H1 (cell line): Measurements from ENCODE around the gene PRRX2.

Source experiments
- BCL11A ChIP-seq, 2 experiments: IDR thresholded peaks; one replicate each; pipeline ENCODE4 v1.6.1; 2011; ENCODE audit warnings: low read depth in 2 of 2, low read length in 2 of 2, mild to moderate bottlenecking in 2 of 2
- EZH2 ChIP-seq: fragments of 200-600 bp; sonication (generic); IDR thresholded peaks from 2 replicates; pipeline ENCODE4 v1.7.1; 2012; ENCODE audit warnings: low read depth, mild to moderate bottlenecking, moderate library complexity, low read length, inconsistent platforms; ENCODE audit not compliant: severe bottlenecking
- FOSL1 ChIP-seq: IDR thresholded peaks from 2 replicates; pipeline ENCODE4 v1.6.1; 2011; ENCODE audit warnings: mild to moderate bottlenecking, low read depth, low read length, moderate library complexity; ENCODE audit not compliant: insufficient read depth
- GTF2F1 ChIP-seq: IDR thresholded peaks from 2 replicates; pipeline ENCODE4 v1.6.1; 2012; ENCODE audit warnings: low read depth, low read length, improper control_type of control experiment, borderline replicate concordance
- POLR2A ChIP-seq, 2 experiments: IDR thresholded peaks; 1 replicate in 1 of 2; 2 replicates in 1 of 2; pipeline ENCODE4 v1.6.1; 2011; ENCODE audit warnings: low read depth in 2 of 2, low read length in 2 of 2, mild to moderate bottlenecking in 2 of 2; ENCODE audit errors: control extremely low read depth in 1 of 2
- TAF1 ChIP-seq: IDR thresholded peaks from 2 replicates; pipeline ENCODE4 v1.6.1; 2011; ENCODE audit warnings: mild to moderate bottlenecking, low read depth, low read length
- TF ChIP-seq, protein P1 (sequence below): IDR thresholded peaks from 2 replicates; pipeline ENCODE4 v1.6.1; 2012; ENCODE audit warnings: inconsistent platforms
- TF ChIP-seq, protein P2 (sequence below): IDR thresholded peaks from 2 replicates; pipeline ENCODE4 v1.6.1; 2012; ENCODE audit warnings: low read length, inconsistent platforms
- TF ChIP-seq, protein P3 (sequence below): fragments of 300-600 bp; sonication (generic); IDR thresholded peaks from 2 replicates; pipeline ENCODE4 v1.7.1; 2012; ENCODE audit warnings: low read length, moderate library complexity, mild to moderate bottlenecking, inconsistent platforms; ENCODE audit not compliant: insufficient replicate concordance

DNA sequence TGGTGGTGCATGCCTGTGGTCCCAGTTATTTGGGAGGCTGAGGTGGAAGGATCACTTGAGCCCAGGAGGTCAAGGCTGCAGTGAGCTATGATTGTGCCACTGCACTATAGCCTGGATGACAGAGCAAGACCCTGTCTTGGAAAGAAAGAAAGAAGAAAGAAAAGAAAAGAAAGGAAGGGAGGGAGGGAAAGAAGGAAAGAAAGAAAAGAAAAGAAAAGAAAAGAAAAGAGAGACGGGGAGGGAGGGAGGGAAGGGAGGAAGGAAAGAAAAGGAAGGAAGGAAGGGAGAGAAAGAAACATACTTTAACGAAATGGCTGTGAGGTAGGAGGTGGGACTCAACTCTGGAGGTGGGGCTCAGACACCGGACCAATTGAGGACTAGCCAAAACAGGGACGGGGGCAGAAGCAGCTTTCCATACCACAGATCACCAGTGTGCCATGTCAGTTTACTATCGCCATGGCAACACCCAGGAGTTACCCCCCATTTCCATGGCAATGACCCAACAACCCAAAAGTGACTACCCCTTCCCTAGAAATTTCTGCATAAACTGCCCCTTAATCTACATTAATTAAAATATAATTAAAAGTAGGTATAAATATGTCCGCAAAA lies 66.1 kb downstream of the PRRX2 start:
- TF ChIP-seq BCL11A (IDR thresholded peaks at IDR 0.05; ENCODE audit: low read depth in 2 of 2, low read length in 2 of 2) (no peak), FOSL1 (no peak), TAF1 (no peak), GTF2F1 (no peak), POLR2A (IDR thresholded peaks at IDR 0.05; ENCODE audit: control extremely low read depth in 1 of 2, low read depth in 2 of 2, low read length in 2 of 2) (no peak), EZH2 (no peak)
- TF ChIP-seq, protein P1, sequence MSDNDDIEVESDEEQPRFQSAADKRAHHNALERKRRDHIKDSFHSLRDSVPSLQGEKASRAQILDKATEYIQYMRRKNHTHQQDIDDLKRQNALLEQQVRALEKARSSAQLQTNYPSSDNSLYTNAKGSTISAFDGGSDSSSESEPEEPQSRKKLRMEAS: no peak
- TF ChIP-seq, protein P2, sequence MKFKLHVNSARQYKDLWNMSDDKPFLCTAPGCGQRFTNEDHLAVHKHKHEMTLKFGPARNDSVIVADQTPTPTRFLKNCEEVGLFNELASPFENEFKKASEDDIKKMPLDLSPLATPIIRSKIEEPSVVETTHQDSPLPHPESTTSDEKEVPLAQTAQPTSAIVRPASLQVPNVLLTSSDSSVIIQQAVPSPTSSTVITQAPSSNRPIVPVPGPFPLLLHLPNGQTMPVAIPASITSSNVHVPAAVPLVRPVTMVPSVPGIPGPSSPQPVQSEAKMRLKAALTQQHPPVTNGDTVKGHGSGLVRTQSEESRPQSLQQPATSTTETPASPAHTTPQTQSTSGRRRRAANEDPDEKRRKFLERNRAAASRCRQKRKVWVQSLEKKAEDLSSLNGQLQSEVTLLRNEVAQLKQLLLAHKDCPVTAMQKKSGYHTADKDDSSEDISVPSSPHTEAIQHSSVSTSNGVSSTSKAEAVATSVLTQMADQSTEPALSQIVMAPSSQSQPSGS: no peak
- TF ChIP-seq, protein P3, sequence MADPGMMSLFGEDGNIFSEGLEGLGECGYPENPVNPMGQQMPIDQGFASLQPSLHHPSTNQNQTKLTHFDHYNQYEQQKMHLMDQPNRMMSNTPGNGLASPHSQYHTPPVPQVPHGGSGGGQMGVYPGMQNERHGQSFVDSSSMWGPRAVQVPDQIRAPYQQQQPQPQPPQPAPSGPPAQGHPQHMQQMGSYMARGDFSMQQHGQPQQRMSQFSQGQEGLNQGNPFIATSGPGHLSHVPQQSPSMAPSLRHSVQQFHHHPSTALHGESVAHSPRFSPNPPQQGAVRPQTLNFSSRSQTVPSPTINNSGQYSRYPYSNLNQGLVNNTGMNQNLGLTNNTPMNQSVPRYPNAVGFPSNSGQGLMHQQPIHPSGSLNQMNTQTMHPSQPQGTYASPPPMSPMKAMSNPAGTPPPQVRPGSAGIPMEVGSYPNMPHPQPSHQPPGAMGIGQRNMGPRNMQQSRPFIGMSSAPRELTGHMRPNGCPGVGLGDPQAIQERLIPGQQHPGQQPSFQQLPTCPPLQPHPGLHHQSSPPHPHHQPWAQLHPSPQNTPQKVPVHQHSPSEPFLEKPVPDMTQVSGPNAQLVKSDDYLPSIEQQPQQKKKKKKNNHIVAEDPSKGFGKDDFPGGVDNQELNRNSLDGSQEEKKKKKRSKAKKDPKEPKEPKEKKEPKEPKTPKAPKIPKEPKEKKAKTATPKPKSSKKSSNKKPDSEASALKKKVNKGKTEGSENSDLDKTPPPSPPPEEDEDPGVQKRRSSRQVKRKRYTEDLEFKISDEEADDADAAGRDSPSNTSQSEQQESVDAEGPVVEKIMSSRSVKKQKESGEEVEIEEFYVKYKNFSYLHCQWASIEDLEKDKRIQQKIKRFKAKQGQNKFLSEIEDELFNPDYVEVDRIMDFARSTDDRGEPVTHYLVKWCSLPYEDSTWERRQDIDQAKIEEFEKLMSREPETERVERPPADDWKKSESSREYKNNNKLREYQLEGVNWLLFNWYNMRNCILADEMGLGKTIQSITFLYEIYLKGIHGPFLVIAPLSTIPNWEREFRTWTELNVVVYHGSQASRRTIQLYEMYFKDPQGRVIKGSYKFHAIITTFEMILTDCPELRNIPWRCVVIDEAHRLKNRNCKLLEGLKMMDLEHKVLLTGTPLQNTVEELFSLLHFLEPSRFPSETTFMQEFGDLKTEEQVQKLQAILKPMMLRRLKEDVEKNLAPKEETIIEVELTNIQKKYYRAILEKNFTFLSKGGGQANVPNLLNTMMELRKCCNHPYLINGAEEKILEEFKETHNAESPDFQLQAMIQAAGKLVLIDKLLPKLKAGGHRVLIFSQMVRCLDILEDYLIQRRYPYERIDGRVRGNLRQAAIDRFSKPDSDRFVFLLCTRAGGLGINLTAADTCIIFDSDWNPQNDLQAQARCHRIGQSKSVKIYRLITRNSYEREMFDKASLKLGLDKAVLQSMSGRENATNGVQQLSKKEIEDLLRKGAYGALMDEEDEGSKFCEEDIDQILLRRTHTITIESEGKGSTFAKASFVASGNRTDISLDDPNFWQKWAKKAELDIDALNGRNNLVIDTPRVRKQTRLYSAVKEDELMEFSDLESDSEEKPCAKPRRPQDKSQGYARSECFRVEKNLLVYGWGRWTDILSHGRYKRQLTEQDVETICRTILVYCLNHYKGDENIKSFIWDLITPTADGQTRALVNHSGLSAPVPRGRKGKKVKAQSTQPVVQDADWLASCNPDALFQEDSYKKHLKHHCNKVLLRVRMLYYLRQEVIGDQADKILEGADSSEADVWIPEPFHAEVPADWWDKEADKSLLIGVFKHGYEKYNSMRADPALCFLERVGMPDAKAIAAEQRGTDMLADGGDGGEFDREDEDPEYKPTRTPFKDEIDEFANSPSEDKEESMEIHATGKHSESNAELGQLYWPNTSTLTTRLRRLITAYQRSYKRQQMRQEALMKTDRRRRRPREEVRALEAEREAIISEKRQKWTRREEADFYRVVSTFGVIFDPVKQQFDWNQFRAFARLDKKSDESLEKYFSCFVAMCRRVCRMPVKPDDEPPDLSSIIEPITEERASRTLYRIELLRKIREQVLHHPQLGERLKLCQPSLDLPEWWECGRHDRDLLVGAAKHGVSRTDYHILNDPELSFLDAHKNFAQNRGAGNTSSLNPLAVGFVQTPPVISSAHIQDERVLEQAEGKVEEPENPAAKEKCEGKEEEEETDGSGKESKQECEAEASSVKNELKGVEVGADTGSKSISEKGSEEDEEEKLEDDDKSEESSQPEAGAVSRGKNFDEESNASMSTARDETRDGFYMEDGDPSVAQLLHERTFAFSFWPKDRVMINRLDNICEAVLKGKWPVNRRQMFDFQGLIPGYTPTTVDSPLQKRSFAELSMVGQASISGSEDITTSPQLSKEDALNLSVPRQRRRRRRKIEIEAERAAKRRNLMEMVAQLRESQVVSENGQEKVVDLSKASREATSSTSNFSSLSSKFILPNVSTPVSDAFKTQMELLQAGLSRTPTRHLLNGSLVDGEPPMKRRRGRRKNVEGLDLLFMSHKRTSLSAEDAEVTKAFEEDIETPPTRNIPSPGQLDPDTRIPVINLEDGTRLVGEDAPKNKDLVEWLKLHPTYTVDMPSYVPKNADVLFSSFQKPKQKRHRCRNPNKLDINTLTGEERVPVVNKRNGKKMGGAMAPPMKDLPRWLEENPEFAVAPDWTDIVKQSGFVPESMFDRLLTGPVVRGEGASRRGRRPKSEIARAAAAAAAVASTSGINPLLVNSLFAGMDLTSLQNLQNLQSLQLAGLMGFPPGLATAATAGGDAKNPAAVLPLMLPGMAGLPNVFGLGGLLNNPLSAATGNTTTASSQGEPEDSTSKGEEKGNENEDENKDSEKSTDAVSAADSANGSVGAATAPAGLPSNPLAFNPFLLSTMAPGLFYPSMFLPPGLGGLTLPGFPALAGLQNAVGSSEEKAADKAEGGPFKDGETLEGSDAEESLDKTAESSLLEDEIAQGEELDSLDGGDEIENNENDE: no peak
